NB4 (cell line): ENCODE measurements around the gene DOLPP1.
A peak's percentile ranks its signal among the peaks of the same experiment; 100 is the strongest.

ENCODE experiments used
- DNase-seq: peaks from one replicate; pipeline ENCODE4 v3.0.0; 2010; ENCODE audit warnings: low read depth
- H3K4me3 ChIP-seq: one replicate; pipeline ENCODE4 v1.5.1; 2011; ENCODE audit warnings: mild to moderate bottlenecking, low read depth, low read length, moderate library complexity
- CTCF ChIP-seq: IDR thresholded peaks from one replicate; pipeline ENCODE4 v1.5.1; 2012; ENCODE audit warnings: low read depth, low read length
- MAX ChIP-seq: IDR thresholded peaks from 2 replicates; pipeline ENCODE4 v1.6.1; 2011; ENCODE audit warnings: low read depth, low read length
- MYC ChIP-seq: IDR thresholded peaks from 2 replicates; pipeline ENCODE4 v1.6.1; 2011; ENCODE audit warnings: low read depth, low read length
- POLR2A ChIP-seq: IDR thresholded peaks from 2 replicates; pipeline ENCODE4 v1.6.1; 2011; ENCODE audit warnings: mild to moderate bottlenecking; ENCODE audit not compliant: insufficient read length; ENCODE audit errors: extremely low read depth

DOLPP1 gene

DNA sequence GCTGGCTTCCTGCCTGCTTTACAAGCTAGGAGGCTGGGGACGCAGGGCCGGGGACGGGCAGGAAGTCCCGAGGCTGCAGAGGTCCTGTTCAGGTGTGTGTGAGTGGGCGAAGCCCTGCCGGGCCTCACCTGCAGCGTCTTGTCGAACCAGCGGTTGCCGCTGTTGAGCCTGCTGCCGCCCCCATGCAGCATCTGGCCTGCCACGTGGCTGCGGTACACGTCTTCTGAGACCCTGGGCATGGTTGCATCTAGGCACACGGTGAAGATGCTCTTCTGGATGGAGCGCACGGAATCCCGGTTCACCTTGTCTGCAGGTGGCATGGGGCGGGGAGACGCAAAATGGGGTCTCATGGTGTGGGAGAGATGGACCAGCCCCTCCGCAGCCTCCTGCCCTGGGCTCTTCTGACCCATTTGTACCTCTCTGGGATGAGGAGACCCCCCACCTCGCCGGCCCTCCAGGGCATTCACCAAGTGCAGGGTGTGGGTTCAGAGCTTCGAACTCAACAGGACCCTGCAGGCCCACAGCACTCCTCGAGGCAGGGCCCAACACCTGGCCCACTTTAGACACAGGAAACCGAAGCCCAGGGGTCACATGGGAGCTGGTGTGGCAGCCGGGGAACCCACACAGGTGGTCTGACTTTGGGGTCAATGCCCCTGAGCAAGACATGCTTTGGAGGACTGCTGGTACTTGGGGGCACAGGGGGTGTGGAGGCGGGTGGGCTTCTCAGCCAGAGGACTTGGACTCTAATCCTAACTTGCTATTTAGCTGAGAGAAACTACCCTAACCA, 19.7 kb downstream of the DOLPP1 start:
- TF ChIP-seq CTCF, result no peak
- no peak overlapping the region for H3K4me3 ChIP-seq
- DNase-seq, result no peak

GRCh38 chr9:129101279-129101678, 20.4 kb downstream of the DOLPP1 start:
- no peak overlapping the region for H3K4me3 ChIP-seq
- DNase-seq, result no peak
- no peak for TF ChIP-seq MYC
- TF ChIP-seq POLR2A, result no peak
- no peak for TF ChIP-seq CTCF
- TF ChIP-seq MAX, result no peak

- no peak overlapping the region for H3K4me3 ChIP-seq
- TF ChIP-seq POLR2A (no peak), MAX (no peak), MYC (no peak), CTCF (no peak)
These were observed 21.2 kb downstream of the DOLPP1 start for GRCh38 chr9:129102095-129102525.

GRCh38 chr9:129102791-129103594, 22.1 kb downstream of the DOLPP1 start:
- H3K4me3 ChIP-seq, result no peak overlapping the region
- DNase-seq, result peak; percentile 54
- no peak for TF ChIP-seq MAX
- TF ChIP-seq POLR2A, result no peak
- TF ChIP-seq CTCF, result peak; percentile 53

More at GRCh38 chr9:129102095-129102525, 21.2 kb downstream of the DOLPP1 start:
- DNase-seq, result no peak

DNA sequence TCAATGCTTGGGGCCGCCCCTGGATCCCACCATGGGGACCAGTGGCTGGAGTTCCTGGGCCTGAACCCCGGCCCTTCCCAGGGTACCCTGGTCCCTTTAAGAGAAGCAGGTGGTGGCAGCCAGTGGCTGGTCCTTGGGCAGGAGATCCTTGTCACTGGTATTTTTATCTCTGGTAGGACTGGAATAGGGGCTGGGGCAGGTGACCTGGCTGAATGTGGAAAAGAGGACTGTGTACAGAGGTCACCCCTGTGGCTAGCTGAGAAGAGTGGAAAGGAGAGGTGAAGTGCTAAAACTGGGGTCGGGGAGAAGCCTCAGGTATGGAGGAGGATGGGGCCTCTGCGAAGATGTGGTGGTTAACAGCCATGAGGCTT, 22.7 kb downstream of the DOLPP1 start:
- DNase-seq, result no peak
- no peak for TF ChIP-seq MYC
- no peak for TF ChIP-seq MAX
- TF ChIP-seq POLR2A, result no peak
- no peak for TF ChIP-seq CTCF
- H3K4me3 ChIP-seq, result no peak overlapping the region
